Germinal center (tissue), 1 donor: Measurements from ENCODE around the gene DMD.

Source experiments
- DNase-seq: peaks from one replicate; pipeline ENCODE4 v3.0.0; 2012; ENCODE audit warnings: mixed read lengths, low spot score

DMD gene

GRCh38 chrX:31338991-31339350 lies 1872.4 kb downstream of the DMD start:
- no peak for DNase-seq

DNA sequence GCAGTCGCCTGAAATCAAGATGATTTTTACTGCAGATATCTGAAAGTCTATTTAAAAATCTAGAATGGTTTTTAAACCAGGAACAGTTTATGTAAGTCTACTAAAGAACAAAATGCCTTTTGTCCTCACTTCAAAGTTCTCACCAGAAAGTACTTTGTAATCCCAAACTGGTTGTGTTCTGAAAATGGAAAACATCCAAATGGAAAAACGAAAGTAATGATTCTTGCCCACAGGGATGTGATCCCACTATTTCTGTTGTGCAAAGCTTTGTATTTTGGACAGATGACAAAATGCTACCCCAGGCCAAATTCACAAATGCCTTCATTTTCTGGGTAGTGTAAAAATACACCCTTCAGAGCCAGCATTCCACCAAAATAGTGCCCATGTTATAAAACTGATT lies 1874.0 kb downstream of the DMD start:
- DNase-seq, result no peak

DNA sequence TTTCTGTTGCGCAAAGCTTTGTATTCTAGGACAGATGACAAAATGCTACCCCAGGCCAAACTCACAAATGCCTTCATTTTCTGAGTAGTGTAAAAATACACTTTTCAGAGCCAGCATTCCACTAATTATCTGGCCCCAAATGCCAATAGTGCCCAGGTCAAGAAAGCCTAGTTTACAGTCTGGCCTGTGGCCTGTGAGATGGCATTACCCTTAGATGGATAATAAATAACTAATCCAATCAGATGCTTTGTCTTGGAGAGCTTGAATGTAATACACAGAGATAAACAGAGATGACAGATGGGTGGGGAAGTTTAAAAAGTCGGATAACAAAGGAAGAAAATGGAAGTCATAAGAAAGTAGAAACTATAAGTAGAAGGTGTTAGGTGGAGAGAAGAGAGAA lies 1874.9 kb downstream of the DMD start:
- DNase-seq, result no peak

DNA sequence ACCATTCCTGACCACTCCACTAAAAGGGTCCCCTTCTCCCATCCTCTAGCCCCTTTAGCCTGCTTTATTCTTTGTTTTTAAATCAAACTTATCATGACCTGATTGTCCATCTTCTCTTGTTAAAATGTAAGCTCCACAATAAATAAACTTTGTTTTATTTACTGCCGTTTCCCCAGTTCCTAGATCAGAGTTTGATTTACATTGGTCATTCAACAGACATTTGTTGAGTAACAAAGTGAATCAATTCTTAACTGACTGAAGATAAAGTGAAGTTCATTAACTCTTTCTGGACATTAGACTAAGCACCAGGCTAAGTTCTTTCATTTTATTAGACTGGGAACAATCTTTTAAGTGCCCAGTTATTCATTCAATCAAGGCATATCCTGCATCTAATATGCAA lies 1876.4 kb downstream of the DMD start:
- no peak for DNase-seq

DNA sequence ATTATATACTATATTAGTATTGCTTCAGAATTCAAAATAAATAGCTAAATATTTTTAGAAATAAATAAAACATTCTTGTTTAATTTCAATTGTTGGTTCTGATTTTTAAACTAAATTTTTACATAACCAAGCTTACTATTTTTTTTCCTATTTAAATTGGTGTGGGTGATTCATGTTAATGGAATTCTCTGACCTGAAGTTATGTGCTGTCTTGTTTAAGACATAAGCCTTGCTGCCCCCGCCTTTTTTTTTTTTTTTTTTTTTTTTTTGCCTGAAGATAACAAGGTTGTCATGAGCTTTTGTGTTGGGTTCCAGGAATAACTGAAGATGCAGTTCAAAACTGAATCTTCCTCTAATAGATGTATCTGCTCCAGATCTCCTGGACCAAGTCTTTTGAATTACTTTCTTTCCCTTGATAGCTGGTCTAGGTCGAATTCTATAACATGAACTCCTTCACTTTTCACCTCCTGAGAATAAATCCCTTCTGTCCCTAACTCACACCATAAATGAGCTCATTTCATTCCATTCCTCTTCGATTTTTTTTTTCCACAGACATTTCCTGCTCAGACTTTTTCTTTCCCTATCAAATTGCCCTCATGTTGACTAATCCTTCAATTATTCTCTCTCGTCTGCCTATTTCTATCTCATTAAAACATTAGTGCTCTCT lies 1878.1 kb downstream of the DMD start:
- DNase-seq, result no peak

DNA sequence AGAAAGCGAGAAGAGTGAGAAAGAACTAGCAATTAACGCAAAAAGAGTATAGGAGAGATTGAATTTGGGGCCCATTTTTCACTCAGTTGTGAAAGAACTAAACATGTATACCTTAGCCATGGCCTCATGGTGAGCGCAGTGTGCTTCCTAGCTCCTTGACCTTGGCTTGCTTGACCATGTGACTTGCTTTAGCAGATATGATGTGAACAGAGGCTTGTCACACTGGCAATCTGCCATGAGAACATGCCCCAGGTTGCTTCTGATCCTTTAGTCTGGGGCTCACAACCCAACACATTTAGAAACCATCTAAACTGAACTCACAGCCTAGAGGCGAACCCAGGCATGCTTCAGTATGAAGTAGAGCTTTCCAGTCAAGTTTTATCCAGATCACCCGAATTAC lies 1879.4 kb downstream of the DMD start:
- DNase-seq, result no peak

- no peak for DNase-seq
Measured at GRCh38 chrX:31331015-31331414, 1880.3 kb downstream of the DMD start.

- no peak for DNase-seq
Measured at GRCh38 chrX:31329298-31329697, 1882.1 kb downstream of the DMD start.

DNA sequence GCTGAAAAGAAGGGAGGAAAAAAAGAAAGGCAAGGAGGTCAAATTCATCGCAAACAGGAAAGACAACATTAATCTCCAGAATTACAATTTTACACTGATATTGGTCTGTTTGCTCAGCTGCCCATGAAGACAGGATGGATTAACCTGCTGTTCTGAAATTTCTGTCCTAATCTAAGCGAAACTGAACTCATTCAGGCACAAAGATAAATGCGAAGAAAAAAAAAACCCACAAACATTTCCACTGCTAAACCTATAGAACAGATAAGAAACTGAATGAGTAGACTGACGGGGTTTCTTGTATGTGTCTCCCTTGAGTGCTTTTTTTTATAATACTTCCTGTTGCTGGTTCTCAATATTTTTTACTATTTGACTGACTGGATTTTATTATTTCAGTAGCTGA lies 1887.7 kb downstream of the DMD start:
- no peak for DNase-seq

GRCh38 chrX:31320740-31321139 lies 1890.6 kb downstream of the DMD start:
- DNase-seq, result no peak

- no peak for DNase-seq
Measured at GRCh38 chrX:31319586-31319985, 1891.8 kb downstream of the DMD start.

GRCh38 chrX:31318866-31319265 lies 1892.5 kb downstream of the DMD start:
- DNase-seq, result no peak

- no peak for DNase-seq
Measured at GRCh38 chrX:31316340-31316991, 1894.9 kb downstream of the DMD start.

- DNase-seq, result no peak
Measured at GRCh38 chrX:31314921-31315320, 1896.4 kb downstream of the DMD start.

GRCh38 chrX:31307952-31308351 lies 1903.4 kb downstream of the DMD start:
- DNase-seq, result no peak

- DNase-seq, result no peak
Measured at GRCh38 chrX:31302573-31303075, 1908.7 kb downstream of the DMD start.

GRCh38 chrX:31301941-31302340 lies 1909.4 kb downstream of the DMD start:
- no peak for DNase-seq

- no peak for DNase-seq
Measured at GRCh38 chrX:31301203-31301602, 1910.1 kb downstream of the DMD start.

GRCh38 chrX:31298916-31299315 lies 1912.4 kb downstream of the DMD start:
- no peak for DNase-seq

GRCh38 chrX:31297881-31298280 lies 1913.5 kb downstream of the DMD start:
- no peak for DNase-seq

GRCh38 chrX:31294475-31294874 lies 1916.9 kb downstream of the DMD start:
- DNase-seq, result no peak

DNA sequence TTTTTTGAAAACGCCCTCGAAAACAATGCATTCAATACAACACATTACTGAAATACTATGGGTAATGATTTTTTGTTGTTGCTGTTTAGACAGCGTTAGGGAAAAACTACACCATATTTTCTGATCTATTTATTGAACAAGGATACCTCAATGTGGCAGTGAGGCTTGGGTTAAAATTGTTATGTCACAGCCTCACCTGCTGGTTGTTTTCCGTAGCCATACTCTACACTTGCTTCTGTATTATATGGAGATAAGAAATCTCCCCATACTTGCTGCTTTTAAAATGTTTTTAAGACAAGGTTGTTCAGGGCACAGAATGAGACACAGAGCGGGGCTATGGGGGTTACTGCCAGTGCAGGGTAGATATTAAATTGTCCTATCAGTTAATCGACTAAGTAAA lies 1917.9 kb downstream of the DMD start:
- DNase-seq, result no peak

DNA sequence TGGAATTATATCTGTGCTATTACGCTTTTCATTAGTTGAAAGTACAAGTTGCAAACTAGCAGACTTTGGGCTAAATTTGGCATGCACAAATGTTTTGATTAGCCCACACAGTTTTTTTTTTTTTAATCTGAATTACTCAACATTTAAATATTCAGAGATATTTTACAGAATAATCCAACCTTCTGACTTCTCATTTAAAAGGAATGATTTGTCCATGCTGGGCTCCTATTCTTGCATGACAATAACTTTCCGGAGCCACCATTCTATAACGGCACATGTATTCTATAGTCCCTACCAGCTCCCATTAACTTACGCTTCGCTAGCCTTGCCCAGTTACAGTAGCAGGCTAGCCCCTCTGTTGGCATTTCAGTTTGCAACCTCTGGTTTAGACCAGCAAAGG lies 1920.2 kb downstream of the DMD start:
- no peak for DNase-seq

DNA sequence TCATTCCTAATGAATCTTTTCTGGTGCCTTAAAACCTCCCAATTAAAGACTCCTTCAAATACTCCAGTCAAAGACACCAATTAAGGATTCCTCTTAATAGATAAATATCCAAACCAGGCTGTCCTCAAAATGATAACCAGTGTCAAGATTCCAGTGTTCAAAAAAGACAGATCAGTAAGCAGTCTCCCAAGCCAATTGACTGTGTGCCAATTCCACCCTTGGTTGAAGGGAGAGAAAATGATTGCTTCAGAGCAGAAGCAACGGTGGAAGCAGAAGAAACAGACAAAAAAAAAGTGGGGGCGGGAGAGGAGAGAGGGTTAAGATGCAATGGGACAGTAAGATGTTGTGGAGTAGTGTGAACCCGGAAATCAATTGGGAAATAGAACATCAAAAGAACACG lies 1923.5 kb downstream of the DMD start:
- no peak for DNase-seq
